NCI-H2196 treated with DMSO at 0.1 percent for 48 hours (cell line): Measurements from ENCODE around the gene RELB.
"Not testable (repeated sequence)": the region's sequence is repeated elsewhere in the genome, so short reads cannot be mapped to it uniquely, and the experiment has no call there.

Experiments
- DNase-seq: peaks from one replicate; lab custom pipeline; 2025; ENCODE audit not compliant: unreplicated experiment; lab: John Stamatoyannopoulos, UW

Gene RELB

DNA sequence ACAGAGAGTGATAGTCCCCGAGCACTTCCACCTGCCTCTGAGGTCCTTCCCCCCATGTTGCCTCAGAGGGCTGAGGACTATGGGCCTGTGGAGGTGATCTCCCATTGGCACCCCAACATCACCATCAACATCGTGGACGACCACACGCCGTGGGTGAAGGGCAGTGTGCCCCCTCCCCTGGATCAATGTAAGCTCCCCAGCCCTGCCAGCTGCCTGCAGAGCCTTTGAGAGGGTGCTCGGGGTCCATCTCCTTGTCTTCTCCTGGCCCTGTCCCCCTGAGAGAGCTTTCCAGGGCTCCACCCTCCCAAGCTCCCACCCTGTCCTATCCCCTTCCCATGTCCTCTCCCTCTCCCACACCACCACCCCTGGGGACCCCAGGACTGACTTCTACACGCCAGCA is 14.9 kb upstream of the RELB start:
- DNase-seq, result no peak

- DNase-seq, result no peak
These were observed 14.1 kb upstream of the RELB start for GRCh38 chr19:44987148-44987675.

DNA sequence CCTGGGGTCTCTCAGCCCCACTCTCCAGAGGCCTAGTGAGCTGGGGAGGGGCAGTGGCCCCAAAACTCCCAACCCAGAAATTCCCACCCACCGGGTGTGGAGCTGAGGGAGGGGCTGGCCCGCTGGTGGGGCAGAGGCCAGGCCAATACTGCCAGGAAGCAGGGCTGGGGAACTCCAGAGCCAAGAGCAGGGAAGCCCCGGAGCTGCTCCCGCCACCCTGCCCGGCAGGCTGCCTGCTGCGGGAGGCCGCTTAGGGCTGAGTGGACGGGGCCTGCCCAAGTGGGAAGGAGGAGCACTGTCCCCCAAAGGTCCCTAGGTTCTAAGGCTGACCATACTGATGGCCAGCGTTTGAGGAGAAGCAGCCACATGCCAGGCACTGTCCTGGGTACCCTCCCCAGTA is 13.0 kb upstream of the RELB start:
- no peak for DNase-seq

GRCh38 chr19:44988896-44989556 is 12.2 kb upstream of the RELB start:
- no peak for DNase-seq

GRCh38 chr19:44990459-44990858 is 10.8 kb upstream of the RELB start:
- no peak for DNase-seq

GRCh38 chr19:44990966-44991365 is 10.3 kb upstream of the RELB start:
- no peak for DNase-seq

GRCh38 chr19:44992336-44993163 is 8.7 kb upstream of the RELB start:
- DNase-seq, result no peak

- DNase-seq, result no peak
These were observed 7.7 kb upstream of the RELB start for GRCh38 chr19:44993526-44993925.

DNA sequence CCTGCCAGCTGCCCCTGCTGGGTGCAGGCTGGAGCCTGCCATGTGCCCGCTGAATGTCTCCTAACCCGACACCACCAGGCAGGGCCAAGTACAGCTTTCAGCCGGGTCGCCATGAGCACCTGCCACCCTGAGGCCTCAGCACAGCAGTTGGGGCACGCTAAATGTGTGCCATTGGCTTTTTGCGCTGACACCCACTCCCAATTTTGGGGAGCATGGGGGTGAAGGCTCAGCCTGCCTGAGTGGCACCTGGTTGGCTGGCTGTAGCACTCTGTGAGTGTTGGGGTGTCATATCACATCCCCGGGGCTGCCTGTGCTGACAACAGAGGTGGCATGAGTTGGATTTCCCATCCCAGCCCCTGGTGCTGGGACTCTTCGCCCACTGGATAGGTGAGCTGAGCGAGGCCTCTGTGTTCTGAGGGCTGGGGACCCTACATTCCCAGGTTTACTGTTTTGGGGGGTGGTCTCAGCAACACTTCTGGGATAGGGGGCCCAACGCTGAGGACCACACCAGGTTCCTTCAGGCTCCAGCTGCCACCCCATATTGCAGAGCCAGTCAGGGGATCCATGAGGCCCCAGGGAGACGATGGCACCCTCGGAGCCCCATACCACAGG is 7.2 kb upstream of the RELB start:
- DNase-seq, result no peak

- no peak for DNase-seq
These were observed 3.2 kb upstream of the RELB start for GRCh38 chr19:44998025-44998424.

DNA sequence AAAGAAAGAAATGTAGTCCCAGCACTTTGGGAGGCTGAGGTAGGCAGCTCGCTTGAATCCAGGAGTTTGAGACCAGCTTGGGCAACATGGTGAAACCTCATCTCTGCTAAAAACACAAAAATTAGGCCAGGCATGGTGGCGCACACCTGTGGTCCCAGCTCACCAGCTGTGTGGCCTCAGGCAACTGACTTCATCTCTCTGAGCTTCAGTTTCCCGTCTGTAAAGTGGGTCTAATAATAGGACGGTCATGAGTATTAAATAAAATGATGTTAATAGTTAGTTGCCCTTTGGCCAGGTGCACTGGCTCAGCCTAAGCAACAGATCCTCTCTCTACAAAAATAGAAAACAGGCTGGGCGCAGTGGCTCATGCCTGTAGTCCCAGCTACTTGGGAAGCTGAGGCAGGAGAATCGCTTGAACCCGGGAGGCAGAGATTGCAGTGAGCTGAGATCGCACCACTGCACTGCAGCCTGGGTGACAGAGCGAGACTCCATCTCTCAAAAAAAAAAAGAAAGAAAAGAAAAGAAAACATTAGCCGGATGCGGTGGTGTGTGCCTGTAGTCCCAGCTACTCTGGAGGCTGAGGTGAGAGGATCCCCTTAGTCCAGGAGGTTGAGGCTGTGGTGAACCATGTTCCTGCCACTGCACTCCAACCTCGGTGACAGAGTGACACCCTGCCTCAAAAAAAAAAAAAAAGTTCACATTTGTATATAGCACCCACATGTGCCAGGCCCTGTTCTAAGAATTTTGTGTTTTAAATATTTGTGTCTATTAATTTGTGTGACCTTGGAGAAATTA is 1.9 kb upstream of the RELB start:
- not testable (repeated sequence) for DNase-seq

DNA sequence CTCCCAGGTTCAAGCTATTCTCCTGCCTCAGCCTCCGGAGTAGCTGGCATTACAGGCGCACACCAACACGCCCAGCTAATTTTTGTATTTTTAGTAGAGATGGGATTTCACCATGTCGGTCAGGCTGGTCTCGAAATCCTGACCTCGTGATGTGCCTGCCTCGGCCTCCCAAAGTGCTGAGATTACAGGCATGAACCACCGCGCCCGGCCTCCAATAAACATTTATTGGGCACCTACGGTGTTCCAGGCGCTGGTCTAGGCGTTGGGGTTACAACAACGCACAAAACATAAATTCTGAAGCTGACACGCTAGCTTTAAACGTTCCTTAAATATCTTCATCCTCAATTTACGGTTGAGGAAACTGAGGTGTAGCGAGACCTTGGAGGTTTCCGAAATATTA is 599 bp upstream of the RELB start:
- DNase-seq, result not testable (repeated sequence)

GRCh38 chr19:45003485-45003884 is 2.2 kb downstream of the RELB start:
- no peak for DNase-seq

DNA sequence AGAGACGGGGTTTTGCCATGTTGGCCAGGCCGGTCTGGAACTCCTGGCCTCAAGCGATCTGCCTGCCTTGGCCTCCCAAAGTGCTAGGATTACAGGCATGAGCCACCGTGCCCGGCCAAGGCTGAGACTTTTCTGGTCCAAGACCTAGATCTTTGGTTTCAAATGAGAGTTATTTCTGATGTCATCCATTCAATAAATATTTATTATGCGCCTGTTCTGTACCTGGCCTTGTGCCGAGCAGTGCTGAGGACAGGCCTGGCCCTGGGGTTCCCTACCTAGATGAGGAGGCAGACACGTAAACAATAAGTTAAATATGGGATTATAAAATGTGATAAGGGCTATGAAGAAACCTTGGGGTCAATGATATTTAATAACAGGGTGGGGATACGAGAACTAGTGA is 4.5 kb downstream of the RELB start:
- DNase-seq, result no peak

DNA sequence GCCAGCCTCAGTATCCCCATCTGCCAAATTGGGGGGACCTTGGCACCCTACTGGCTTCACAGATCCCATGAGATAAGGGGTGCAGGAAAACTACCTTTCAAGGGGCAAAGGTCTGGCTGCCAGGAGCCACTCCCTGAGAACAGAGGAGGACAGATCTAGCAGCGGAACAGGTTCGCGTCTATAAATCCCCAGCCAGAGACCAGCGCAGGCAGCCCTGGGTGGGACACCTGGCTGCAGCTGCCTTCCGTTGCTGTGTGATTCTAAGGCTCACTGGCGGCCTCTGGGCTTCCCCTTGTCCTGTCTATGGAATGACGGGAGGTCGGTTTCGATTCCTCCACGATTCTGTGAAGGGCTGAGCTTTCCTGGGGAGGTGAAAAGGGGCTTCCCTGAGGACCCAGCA is 7.3 kb downstream of the RELB start:
- no peak for DNase-seq

GRCh38 chr19:45009625-45010255 is 8.5 kb downstream of the RELB start:
- DNase-seq, result no peak

DNA sequence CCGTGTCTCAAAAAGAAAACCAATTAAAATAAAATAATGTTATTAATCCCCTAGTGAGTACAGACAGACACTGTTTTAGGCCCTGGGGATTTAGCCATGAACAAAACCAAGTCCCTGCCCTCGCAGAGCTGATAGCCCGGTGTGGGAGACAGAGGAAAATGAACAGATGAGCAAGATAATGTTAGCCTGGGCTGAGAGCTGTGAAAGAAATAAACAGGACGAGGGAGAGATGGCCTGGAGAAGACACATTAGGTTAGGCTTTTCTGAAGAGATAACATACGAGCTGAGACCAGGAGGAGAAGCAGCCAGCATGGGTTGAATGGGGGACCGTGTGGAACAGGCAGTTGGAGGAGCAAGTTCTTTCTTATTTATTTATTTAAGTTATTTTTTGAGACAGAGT is 9.0 kb downstream of the RELB start:
- no peak for DNase-seq

DNA sequence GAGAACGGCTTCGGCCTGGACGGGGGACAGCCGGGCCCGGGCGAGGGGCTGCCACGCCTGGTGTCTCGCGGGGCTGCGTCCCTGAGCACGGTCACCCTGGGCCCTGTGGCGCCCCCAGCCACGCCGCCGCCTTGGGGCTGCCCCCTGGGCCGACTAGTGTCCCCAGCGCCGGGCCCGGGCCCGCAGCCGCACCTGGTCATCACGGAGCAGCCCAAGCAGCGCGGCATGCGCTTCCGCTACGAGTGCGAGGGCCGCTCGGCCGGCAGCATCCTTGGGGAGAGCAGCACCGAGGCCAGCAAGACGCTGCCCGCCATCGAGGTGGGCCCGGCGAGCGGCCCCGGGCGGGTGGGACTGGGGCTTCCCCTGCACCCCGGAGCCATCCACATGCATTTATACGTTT is 10.7 kb downstream of the RELB start:
- DNase-seq, result no peak

GRCh38 chr19:45016388-45017314 is 15.4 kb downstream of the RELB start:
- no peak for DNase-seq

- no peak for DNase-seq
These were observed 17.9 kb downstream of the RELB start for GRCh38 chr19:45019187-45019586.
